ENCODE results near the gene CTCF. TPM values are rescaled to one million over a fixed set of nuclear protein-coding genes. Genes with fewer than 3 reads are reported as not detected.

CTCF gene
- total and polyA plus RNA-seq, 2 donors (not counting 3 experiments of a cell fraction or from before 2014, with no cell fraction given) = 20.7 to 40.0 TPM

DNA sequence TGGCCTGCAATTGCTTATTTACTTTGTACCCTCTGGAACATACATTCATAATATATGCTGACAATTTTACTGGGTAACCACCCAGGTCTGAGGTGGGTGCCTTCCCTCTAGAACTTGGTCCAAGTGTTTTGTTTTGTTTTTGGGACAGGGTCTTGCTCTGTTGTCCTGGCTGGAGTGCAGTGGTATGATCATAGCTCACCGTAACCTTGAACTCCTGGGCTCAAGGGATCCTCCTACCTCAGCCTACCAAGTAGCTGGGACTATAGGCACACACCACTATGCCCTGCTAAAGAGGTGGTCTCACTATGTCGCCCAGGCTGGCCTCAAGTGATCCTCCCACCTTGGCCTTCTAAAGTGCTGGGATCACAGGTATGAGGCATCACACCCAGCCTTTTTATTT lies 11.2 kb upstream of the CTCF start:
- ChIA-PET CTCF (interaction anchor here (0.8 to 1.9 kb wide), 3 partner anchors 12 to 92 kb away, joined by 3 to 6 read pairs (median 5); partner anchors contain the start of gene CTCF), POLR2A (no interaction called here)
- H3K9me1 ChIP-seq (replicated peaks; ENCODE audit: control insufficient read depth, extremely low read depth, insufficient read depth, low read length) = no peaks in the 10 kb centered on the region
- H3K4me3 ChIP-seq (replicated peaks in 1 of 3; ENCODE audit: insufficient read depth in 1 of 3, low read depth in 1 of 3, low read length in 3 of 3) = no peak overlapping the region
- no peaks in the 10 kb centered on the region for H3K79me2 ChIP-seq (ENCODE audit: control insufficient read depth, insufficient read depth, low read length)
- FAIRE-seq (no peak), DNase-seq (ENCODE audit: low read depth, low spot score) (no peak)
- no peaks in the 10 kb centered on the region for H3K27me3 ChIP-seq (ENCODE audit: control insufficient read depth in 2 of 2, insufficient read depth in 2 of 2, low read length in 2 of 2)
- dilution Hi-C loops (cut with MboI; ENCODE audit: extremely low pct_ligation_motif_present, low sequenced_read_pairs) = no loop called here
- no TSS peak for BruUV-seq (replicated peaks)
- H3K4me2 ChIP-seq (ENCODE audit: insufficient read depth, low read length) = no peak overlapping the region
- H2AFZ ChIP-seq (ENCODE audit: low read depth, low read length) = no peak overlapping the region
- H3K9ac ChIP-seq (replicated peaks; ENCODE audit: extremely low read depth, insufficient read depth, low read length) = no peak overlapping the region
- intact Hi-C loops (cut with micrococcal nuclease) = no loop called here
- TF ChIP-seq JUN (IDR thresholded peaks at IDR 0.05; ENCODE audit: borderline replicate concordance, insufficient read depth, insufficient read length, low read depth) (no peak), GATA2 (IDR thresholded peaks at IDR 0.05; ENCODE audit: insufficient read depth, insufficient read length, low read depth, low read length) (no peak), POLR2AphosphoS5 (IDR thresholded peaks at IDR 0.05; ENCODE audit: insufficient read depth, low read depth, low read length) (no peak), MYC (IDR thresholded peaks at IDR 0.05; ENCODE audit: low read depth, low read length) (no peak), FOS (IDR thresholded peaks at IDR 0.05; ENCODE audit: borderline replicate concordance, insufficient read depth, low read length) (no peak)
- TF ChIP-seq, protein P1, sequence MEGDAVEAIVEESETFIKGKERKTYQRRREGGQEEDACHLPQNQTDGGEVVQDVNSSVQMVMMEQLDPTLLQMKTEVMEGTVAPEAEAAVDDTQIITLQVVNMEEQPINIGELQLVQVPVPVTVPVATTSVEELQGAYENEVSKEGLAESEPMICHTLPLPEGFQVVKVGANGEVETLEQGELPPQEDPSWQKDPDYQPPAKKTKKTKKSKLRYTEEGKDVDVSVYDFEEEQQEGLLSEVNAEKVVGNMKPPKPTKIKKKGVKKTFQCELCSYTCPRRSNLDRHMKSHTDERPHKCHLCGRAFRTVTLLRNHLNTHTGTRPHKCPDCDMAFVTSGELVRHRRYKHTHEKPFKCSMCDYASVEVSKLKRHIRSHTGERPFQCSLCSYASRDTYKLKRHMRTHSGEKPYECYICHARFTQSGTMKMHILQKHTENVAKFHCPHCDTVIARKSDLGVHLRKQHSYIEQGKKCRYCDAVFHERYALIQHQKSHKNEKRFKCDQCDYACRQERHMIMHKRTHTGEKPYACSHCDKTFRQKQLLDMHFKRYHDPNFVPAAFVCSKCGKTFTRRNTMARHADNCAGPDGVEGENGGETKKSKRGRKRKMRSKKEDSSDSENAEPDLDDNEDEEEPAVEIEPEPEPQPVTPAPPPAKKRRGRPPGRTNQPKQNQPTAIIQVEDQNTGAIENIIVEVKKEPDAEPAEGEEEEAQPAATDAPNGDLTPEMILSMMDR (IDR thresholded peaks at IDR 0.05; ENCODE audit: extremely low read depth in 1 of 2, insufficient read depth in 1 of 2, low read depth in 1 of 2, low read length in 2 of 2) = no peak
- H4K20me1 ChIP-seq (replicated peaks; ENCODE audit: control insufficient read depth, extremely low read depth, insufficient read depth, low read length) = no peaks in the 10 kb centered on the region
- H3K27ac ChIP-seq (ENCODE audit: insufficient read depth, low read depth, low read length) = no peak overlapping the region
- H3K36me3 ChIP-seq (ENCODE audit: control insufficient read depth in 2 of 2, extremely low read depth in 1 of 2, insufficient read depth in 2 of 2, low read length in 2 of 2) = peaks cover 3 to 7% of the 10 kb centered on the region in 2 experiments
- H3K9me3 ChIP-seq (replicated peaks; ENCODE audit: control insufficient read depth, insufficient read depth, low read length) = no peaks in the 10 kb centered on the region
- peaks cover 36% of the 10 kb centered on the region for H3K4me1 ChIP-seq (ENCODE audit: control insufficient read depth, extremely low read depth, insufficient read depth, low read length)

All from endothelial cell of umbilical vein (primary cell).